Ovary (tissue), 3 donors: ENCODE results near the gene DSP.

Experiments
- EP300 ChIP-seq: sonication (generic); formaldehyde crosslinking; IDR thresholded peaks from one replicate; pipeline ENCODE4 v1.6.1; 2017; ENCODE audit warnings: antibody characterized with exemption
- POLR2A ChIP-seq: fragments of 450-650 bp; IDR thresholded peaks from one replicate; pipeline ENCODE4 v1.6.1; 2017; ENCODE audit warnings: antibody characterized with exemption, mild to moderate bottlenecking, moderate library complexity
- TF ChIP-seq, protein P1 (sequence below), 3 donors: fragments of 450-650 bp in 2 of 3; fragments of 200-600 bp in 1 of 3; IDR thresholded peaks; one replicate each; pipeline versions ENCODE4 v1.5.1 to v1.8.0; 2016 to 2022; ENCODE audit warnings: antibody characterized with exemption in 3 of 3, mild to moderate bottlenecking in 1 of 3
- donor health status: DM: no; HTN: no; CAD: no.

DNA sequence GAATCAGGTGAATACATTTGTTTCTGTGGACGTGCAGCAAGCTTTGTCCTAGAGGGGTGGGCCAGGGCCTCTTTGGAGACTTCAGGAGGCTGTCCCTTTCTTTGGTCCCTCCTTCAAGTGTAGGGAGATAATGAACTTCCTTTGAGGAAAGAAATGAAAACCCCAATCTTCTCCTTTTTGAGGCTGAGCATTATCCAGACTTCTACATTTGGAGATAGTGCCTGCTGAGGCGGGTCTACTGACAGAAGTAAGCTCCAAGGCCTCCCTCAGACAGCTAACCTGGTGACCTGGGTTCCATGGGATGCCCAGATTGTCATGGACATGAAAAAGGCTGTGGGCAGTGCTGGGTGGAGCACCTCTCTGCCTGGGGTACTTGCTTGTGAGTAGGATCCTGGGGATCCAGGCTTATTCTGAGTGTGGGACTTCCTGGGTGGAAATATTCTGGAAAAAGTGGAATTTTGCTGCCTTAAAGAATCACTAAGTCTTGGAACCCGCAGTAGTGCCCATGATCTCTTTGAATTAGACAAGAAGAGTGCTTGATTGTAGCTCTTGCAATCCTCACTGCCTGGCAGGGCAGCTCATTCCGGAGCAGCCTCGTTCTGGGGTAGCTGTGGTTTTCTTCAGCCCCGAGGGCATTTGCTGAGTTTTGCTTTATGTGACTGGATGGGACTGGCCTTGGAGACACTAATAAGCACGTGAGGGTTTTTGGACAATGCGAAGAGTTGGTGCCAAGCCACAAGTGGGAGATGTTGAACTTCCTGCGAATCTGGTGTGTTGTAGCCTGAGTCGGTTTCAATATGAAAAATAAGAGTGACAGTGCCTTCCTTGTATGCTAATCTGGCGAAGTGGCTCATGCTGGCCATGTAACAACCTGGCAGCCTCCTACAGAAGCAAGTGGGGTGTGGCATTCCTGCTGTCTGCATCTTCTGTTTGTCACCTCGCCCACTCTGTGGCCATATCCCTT, 76.6 kb downstream of the DSP start:
- TF ChIP-seq, protein P1, sequence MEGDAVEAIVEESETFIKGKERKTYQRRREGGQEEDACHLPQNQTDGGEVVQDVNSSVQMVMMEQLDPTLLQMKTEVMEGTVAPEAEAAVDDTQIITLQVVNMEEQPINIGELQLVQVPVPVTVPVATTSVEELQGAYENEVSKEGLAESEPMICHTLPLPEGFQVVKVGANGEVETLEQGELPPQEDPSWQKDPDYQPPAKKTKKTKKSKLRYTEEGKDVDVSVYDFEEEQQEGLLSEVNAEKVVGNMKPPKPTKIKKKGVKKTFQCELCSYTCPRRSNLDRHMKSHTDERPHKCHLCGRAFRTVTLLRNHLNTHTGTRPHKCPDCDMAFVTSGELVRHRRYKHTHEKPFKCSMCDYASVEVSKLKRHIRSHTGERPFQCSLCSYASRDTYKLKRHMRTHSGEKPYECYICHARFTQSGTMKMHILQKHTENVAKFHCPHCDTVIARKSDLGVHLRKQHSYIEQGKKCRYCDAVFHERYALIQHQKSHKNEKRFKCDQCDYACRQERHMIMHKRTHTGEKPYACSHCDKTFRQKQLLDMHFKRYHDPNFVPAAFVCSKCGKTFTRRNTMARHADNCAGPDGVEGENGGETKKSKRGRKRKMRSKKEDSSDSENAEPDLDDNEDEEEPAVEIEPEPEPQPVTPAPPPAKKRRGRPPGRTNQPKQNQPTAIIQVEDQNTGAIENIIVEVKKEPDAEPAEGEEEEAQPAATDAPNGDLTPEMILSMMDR (IDR thresholded peaks at IDR 0.05), result no peak
- TF ChIP-seq POLR2A, result no peak
- no peak for TF ChIP-seq EP300
